Measurements from ENCODE around the gene GNB1. TPM values are rescaled to one million over a fixed set of nuclear protein-coding genes. Genes with fewer than 3 reads are reported as not detected.

Gene GNB1
- total and polyA plus RNA-seq, 8 donors = 49.6 to 195 (median 125) TPM

GRCh38 chr1:1926886-1927660, 36.2 kb upstream of the GNB1 start:
- intact Hi-C loops (cut with DNase I; ENCODE audit: low total_unique reads) = no loop called here
- no peak overlapping the region for H3K27ac ChIP-seq
- TF ChIP-seq POLR2A (IDR thresholded peaks at IDR 0.05) (no peak), POLR2AphosphoS5 (IDR thresholded peaks at IDR 0.05) (no peak), CTCF (IDR thresholded peaks at IDR 0.05) (no peak), EP300 (IDR thresholded peaks at IDR 0.05) (no peak)

GRCh38 chr1:1926346-1926811, 35.5 kb upstream of the GNB1 start:
- H3K4me1 ChIP-seq = no peaks in the 10 kb centered on the region
- intact Hi-C loops (cut with DNase I; ENCODE audit: low total_unique reads) = no loop called here
- no peaks in the 10 kb centered on the region for H3K27me3 ChIP-seq
- no peak for TF ChIP-seq POLR2AphosphoS5 (IDR thresholded peaks at IDR 0.05)
- TF ChIP-seq POLR2A (IDR thresholded peaks at IDR 0.05) = no peak
- no peak for TF ChIP-seq EP300 (IDR thresholded peaks at IDR 0.05)
- H3K4me3 ChIP-seq = no peak overlapping the region
- no peaks in the 10 kb centered on the region for H3K36me3 ChIP-seq
- DNase-seq = peak in 1 of 2 donors; percentile 3
- 74 to 85% (median 79%) methylated on average over 19 to 26 of the region's 26 CpGs for WGBS, 5 donors
- H3K9me3 ChIP-seq = no peaks in the 10 kb centered on the region
- H3K27ac ChIP-seq = no peak overlapping the region

More at GRCh38 chr1:1926886-1927660, 36.2 kb upstream of the GNB1 start:
- no peaks in the 10 kb centered on the region for H3K36me3 ChIP-seq
- DNase-seq = peak in 1 of 2 donors; percentile 1
- no peaks in the 10 kb centered on the region for H3K27me3 ChIP-seq
- H3K4me3 ChIP-seq = no peak overlapping the region
- H3K9me3 ChIP-seq = no peaks in the 10 kb centered on the region
- no peaks in the 10 kb centered on the region for H3K4me1 ChIP-seq
- 72 to 81% (median 78%) methylated on average over 15 to 21 of the region's 21 CpGs for WGBS, 5 donors

- Histone ChIP-seq H3K27me3 (no peaks in the 10 kb centered on the region), H3K36me3 (no peaks in the 10 kb centered on the region), H3K27ac (no peak overlapping the region), H3K9me3 (no peaks in the 10 kb centered on the region), H3K4me3 (no peak overlapping the region), H3K4me1 (no peaks in the 10 kb centered on the region)
- DNase-seq = no peak
- no peak for TF ChIP-seq EP300 (IDR thresholded peaks at IDR 0.05)
- WGBS, 5 donors = 77 to 85% (median 81%) methylated on average over 23 to 27 of the region's 27 CpGs
- intact Hi-C loops (cut with DNase I; ENCODE audit: low total_unique reads) = no loop called here
These were observed 34.8 kb upstream of the GNB1 start for GRCh38 chr1:1925437-1926345.

- Histone ChIP-seq H3K9me3 (no peaks in the 10 kb centered on the region), H3K4me3 (no peak overlapping the region), H3K27ac (no peak overlapping the region), H3K36me3 (no peaks in the 10 kb centered on the region), H3K27me3 (no peaks in the 10 kb centered on the region), H3K4me1 (peaks cover 0 to 2% (median under 1%) of the 10 kb centered on the region in 4 donors)
- DNase-seq = no peak
- TF ChIP-seq POLR2AphosphoS5 (IDR thresholded peaks at IDR 0.05) = no peak
- no peak for TF ChIP-seq EP300 (IDR thresholded peaks at IDR 0.05)
- TF ChIP-seq CTCF (IDR thresholded peaks at IDR 0.05) = no peak
- TF ChIP-seq POLR2A (IDR thresholded peaks at IDR 0.05) = no peak
- intact Hi-C loops (cut with DNase I; ENCODE audit: low total_unique reads) = no loop called here
- WGBS, 5 donors = 88 to 91% (median 90%) methylated on average over 20 to 21 of the region's 21 CpGs
These were observed 34.0 kb upstream of the GNB1 start for GRCh38 chr1:1924849-1925248.

GRCh38 chr1:1924386-1924785, 33.5 kb upstream of the GNB1 start:
- no peak for DNase-seq

More at GRCh38 chr1:1924386-1924785, 33.5 kb upstream of the GNB1 start:
- Histone ChIP-seq H3K9me3 (no peaks in the 10 kb centered on the region), H3K27ac (no peak overlapping the region), H3K27me3 (no peaks in the 10 kb centered on the region), H3K4me1 (peaks cover 0 to 7% (median 3%) of the 10 kb centered on the region in 4 donors), H3K4me3 (no peak overlapping the region), H3K36me3 (no peaks in the 10 kb centered on the region)
- WGBS, 5 donors = 35 to 45% (median 37%) methylated on average over 8 to 18 of the region's 18 CpGs
- intact Hi-C loops (cut with DNase I; ENCODE audit: low total_unique reads) = no loop called here
- TF ChIP-seq CTCF (IDR thresholded peaks at IDR 0.05) (no peak), EP300 (IDR thresholded peaks at IDR 0.05) (no peak), POLR2A (IDR thresholded peaks at IDR 0.05) (no peak), POLR2AphosphoS5 (IDR thresholded peaks at IDR 0.05) (no peak)
